GM19455 (cell line): ENCODE results near the gene ELP2.
"Not testable (repeated sequence)": the region's sequence is repeated elsewhere in the genome, so short reads cannot be mapped to it uniquely, and the experiment has no call there.

Source experiments
- ATAC-seq: cut with Tn5 transposase; IDR thresholded peaks from one replicate; pipeline ENCODE4 v1.9.1; 2021; ENCODE audit not compliant: unreplicated experiment

Gene ELP2

DNA sequence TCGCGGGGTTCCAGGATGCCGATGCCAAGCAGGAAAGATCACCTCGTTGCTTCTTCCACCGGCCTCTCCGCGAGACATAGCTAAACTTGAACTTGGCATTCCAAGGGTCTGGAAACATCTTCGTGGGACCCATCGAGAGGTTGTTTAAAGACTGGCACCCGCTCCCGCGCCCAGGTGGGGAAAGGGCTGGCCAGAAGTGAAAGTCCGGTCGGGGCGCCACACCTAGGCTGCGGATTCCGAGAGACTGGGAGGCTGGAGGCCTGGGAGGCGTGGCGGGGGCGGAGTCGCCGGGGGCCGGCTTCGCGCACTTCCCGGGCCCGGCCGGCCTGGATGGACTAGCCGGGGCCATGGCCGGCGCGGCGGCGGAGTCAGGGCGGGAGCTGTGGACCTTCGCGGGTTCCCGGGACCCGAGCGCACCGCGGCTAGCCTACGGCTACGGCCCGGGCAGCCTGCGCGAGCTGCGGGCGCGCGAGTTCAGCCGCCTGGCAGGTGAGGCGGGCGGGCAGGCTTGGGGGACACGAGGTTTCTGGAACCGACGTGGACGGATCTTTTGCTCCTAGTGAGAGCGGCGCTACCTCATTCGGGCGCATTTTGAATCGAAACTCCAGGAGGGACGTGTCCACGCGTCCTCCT lies 57.6 kb downstream of the ELP2 start, which contains the start of gene MOCOS:
Gene MOCOS, plus strand, starts transcription at position 305 of the 633 bp plus-strand sequence. Its CDS starts 43 bp downstream, at position 348.
- peak; percentile 73 for ATAC-seq

- peak; percentile 35 for ATAC-seq
These were observed 58.4 kb downstream of the ELP2 start for GRCh38 chr18:36187826-36188721.

- ATAC-seq = no peak
These were observed 59.2 kb downstream of the ELP2 start for GRCh38 chr18:36188916-36189315.

DNA sequence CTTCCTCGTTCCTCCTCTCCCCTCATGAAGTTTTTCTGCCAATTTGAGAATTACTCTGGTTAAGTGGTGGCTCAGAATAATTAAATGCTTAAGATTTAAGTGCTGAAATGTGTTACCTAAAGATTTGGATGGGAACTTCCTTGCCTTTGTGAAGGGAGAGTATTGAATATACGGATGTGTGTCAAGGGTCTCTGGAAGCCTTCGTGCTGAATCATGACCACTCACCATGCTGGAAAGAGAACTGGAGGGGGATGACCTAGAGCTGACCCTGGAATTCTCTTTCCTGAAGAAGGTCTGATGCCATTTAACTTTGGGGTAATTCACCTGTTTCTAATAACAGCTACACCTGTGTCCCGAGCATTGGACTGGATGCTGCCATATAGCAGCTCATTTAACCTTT lies 59.8 kb downstream of the ELP2 start:
- ATAC-seq = no peak

DNA sequence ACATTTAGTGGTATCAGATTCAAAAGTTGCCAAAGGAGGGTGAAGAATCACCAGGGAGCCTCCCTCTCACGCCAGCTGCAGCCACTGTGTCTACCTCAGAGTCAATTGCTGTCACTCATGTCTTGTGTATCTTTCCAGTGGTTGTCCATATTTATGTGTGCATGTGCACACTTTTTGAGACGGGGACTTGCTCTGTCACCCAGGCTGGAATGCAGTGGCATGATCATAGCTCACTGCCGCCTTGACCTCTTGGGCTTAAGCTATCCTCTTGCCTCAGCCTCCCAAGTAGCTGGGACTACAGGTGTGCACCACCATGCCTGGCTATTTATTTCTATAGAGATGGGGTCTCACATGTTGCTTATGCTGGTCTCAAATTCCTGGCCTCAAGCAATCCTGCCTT lies 61.6 kb downstream of the ELP2 start:
- ATAC-seq = no peak

DNA sequence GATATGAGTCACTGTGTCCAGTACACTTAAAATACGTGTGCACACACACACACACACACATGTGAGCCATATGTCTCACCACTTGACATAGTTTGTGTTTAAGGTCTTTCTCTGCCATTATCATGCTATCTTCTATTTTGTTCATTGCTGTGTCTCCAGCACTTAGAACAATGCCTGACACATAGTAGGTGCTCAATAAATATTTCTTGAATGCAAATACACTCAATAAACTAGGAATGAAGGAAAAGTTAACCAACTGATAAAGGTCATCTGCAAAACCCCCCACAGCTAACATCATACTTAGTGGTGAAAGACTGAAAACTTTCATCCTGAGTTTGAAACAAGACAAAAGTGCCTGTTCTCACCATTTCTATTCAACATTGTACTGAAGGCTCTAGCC lies 62.0 kb downstream of the ELP2 start:
- no peak for ATAC-seq

DNA sequence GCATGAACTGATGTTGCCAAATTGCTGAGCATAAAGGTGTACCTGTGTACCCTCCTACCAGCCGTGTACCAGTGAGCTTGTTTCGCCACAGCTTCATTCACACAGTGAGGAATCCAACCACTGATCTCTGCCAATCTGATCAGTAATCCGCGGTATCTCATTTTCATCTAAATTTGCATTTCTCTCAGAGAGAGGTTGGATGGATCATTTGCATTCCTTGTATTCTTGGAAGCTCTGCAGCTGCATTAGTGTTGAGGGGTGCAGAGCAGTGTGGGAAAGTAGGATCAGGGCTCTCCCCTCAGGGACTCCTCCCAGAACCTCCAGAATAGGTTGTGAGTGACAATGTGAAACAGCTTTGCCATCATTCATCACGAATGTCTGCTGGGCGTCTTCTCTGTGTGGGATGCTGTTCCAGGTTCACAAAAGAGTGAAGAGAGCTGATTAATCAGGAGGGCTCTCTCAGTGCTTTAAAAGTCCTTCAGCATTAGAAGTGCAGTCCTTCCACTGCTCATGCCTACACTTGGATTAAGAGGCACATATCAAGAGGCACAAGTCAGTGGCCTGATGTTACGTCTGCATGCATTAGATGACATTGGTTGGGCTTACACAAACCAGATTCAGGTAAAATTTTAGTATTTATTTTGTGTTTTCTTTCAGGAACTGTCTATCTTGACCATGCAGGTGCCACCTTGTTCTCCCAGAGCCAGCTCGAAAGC lies 65.1 kb downstream of the ELP2 start:
- no peak for ATAC-seq

GRCh38 chr18:36195427-36196122 lies 65.9 kb downstream of the ELP2 start:
- no peak for ATAC-seq

- ATAC-seq = no peak
These were observed 66.7 kb downstream of the ELP2 start for GRCh38 chr18:36196238-36196995.

- no peak for ATAC-seq
These were observed 67.9 kb downstream of the ELP2 start for GRCh38 chr18:36197511-36198166.

DNA sequence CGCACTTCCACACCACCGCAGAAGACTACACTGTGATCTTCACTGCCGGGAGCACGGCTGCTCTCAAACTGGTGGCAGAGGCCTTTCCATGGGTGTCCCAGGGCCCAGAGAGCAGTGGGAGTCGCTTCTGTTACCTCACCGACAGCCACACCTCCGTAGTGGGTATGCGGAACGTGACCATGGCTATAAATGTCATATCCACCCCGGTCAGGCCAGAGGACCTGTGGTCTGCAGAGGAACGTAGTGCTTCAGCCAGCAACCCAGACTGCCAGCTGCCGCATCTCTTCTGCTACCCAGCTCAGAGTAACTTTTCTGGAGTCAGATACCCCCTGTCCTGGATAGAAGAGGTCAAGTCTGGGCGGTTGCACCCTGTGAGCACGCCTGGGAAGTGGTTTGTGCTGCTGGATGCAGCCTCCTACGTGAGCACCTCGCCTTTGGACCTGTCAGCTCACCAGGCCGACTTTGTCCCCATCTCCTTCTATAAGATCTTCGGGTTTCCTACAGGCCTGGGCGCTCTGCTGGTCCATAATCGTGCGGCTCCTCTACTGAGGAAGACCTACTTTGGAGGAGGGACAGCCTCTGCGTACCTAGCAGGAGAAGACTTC lies 70.1 kb downstream of the ELP2 start:
- ATAC-seq = no peak

- no peak for ATAC-seq
These were observed 70.7 kb downstream of the ELP2 start for GRCh38 chr18:36200354-36200771.

- no peak for ATAC-seq
These were observed 72.1 kb downstream of the ELP2 start for GRCh38 chr18:36201765-36202164.

DNA sequence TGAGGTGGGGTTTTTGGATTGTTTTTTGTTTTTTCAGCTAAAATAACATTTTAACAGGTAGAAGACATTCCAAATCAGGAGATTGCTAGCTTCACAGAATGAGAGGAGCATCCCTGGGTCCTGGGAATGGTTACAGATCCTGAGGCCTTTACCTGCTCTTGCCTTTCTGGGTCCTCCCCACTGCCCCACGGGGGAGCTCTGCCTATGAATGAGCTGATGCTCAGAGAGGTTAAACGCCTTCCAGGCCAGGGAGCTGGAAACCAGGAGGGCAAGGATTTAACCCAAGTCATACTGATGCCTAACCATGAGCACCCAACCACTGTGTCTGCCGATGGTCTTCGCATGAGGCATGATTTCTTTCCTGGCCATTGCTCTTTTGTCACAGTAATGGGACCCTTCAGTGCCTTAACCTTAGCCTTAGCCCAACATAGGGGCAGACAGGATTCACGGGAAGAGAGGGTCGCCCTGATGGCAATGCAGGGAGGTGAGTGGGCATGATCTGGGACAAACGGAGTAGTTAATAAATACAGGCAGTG lies 73.7 kb downstream of the ELP2 start:
- ATAC-seq = no peak

GRCh38 chr18:36205166-36205565 lies 75.5 kb downstream of the ELP2 start:
- no peak for ATAC-seq

GRCh38 chr18:36207303-36207702 lies 77.6 kb downstream of the ELP2 start:
- ATAC-seq = no peak

- ATAC-seq = not testable (repeated sequence)
These were observed 78.3 kb downstream of the ELP2 start for GRCh38 chr18:36207969-36208368.

DNA sequence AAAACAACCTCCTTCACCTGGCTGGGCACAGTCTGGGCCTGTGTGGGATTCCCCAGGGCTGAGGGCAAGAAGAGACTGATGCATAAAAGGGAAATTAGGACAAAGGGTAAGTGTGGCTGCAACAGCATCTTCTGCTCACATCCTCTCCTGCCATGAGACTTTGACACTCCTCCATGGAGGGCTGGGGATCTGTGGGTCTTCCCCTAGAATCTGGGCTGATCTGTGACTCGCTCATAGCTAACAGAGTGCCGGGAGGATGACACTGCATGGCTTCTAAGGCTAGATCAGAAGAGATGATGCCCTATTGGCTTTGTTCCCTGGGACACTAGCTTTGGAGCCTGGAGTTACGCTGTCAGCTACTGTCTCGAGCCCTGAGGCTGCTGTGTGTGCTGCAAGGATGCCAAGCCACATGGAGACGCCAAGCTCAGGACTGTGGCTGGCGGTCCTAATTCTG lies 81.9 kb downstream of the ELP2 start:
- ATAC-seq = no peak
